GM18867 (cell line): Measurements from ENCODE around the gene AKAP10.
"Not testable (repeated sequence)": the region's sequence is repeated elsewhere in the genome, so short reads cannot be mapped to it uniquely, and the experiment has no call there.

ENCODE experiments used
- ATAC-seq: cut with Tn5 transposase; IDR thresholded peaks from one replicate; pipeline ENCODE4 v1.9.1; 2021; ENCODE audit warnings: mild to moderate bottlenecking, moderate library complexity; ENCODE audit not compliant: unreplicated experiment

AKAP10 gene

DNA sequence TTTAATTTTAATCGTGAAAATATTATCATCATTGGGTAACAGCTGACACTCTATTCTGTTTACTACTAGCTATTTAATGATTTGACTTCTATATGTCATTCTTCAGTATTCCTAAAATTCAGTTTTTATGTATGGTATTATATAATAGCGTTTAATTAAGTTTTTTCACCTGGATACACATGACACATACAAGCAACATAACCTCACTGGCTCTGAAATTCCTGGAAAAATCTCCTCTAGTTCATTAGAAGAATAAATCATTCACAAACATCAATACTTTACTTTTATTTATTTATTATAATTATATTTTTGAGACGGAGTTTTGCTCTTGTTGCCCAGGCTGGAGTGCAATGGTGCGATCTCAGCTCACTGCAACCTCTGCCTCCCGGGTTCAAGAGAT, 44.0 kb downstream of the AKAP10 start:
- ATAC-seq, result no peak

- no peak for ATAC-seq
These were observed 44.4 kb downstream of the AKAP10 start for GRCh38 chr17:19933221-19933620.

GRCh38 chr17:19928299-19928698, 49.3 kb downstream of the AKAP10 start:
- no peak for ATAC-seq

DNA sequence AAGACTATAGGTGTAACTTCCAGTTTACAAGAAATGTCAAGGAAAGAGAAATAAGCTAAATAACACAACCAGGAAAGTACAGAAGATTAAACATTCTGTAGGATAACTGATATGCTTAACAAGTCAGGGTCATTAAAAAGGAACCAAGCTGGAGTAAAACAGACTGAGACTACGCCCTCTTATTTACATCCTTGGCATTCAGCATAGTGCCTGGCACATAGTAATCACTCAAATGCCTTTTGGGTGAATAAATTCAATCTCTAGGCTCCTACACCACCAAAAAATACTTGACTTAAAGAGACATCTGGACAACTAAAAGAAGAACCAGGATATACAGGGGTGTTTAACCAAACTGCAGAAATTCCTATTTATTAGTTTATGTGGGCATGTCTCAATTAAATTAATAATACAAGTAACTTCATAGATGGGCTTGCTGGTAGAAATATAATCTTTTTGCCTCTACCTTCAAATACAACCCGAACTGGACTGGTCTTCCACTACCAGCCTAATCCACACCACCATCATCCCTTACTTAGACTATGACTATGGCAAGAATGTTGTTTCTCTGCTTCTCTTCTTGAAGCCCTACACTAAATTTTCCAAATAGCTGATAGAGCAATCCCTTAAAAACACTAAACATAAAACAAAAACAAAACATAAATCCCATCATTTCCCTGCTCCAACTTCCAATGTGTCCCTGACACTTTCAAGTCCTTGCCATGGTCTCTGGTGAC, 62.2 kb downstream of the AKAP10 start:
- ATAC-seq, result no peak

DNA sequence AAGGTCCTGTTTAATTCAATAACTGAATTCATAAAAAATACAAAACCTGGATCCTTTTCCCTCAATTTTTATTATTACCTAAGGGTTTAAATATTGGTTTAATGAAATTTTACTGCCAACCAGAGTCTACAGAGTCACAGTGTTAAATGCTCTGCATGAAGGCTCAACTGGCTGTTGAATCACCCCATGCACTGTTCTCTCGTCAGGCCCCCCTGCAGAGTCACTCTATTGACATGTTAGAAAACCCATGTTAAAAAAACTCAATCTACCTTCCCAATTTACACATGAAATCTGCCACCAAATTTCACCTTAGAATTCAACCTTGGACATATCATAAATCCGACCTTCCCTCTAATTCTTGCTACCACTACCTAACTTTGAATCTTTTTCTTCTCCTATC, 66.6 kb downstream of the AKAP10 start:
- ATAC-seq, result no peak

DNA sequence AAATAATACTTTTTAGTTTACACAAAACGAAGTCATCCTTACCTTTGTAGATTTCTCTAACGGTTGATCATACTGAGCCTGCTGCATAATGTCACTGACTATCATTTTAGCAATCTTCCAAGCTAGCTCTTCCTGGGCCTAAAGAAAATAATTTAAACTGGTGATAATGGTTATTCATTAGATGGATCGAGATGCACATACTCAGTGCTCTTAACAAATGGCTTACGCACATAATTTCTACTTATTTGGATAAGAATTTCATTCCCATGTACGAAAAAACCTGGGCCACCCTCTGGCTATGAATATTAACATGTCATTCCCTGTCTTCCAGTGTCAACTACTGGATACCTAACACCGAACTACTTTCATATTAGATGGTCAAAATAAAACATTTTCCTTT, 68.5 kb downstream of the AKAP10 start:
- ATAC-seq, result no peak

GRCh38 chr17:19905502-19905901, 72.1 kb downstream of the AKAP10 start:
- ATAC-seq, result no peak

DNA sequence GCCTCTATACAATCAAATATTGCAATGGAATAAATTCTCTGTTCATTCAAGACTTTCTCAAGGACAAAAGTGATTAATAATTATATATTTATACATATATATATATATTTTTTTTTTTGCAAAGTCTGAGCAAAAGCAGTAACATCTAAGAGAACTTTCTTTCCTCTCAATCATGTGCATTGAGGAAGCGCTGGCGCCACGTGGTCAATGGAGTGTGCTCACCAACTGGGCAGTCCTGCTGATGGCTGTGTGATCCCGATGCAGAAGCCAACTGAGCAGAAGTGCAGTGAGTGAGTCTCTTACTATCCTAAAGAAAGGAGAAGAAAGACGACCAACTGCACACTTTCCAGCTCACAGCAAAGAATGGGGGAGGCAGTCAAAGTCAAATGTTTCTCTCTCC, 72.7 kb downstream of the AKAP10 start:
- no peak for ATAC-seq

DNA sequence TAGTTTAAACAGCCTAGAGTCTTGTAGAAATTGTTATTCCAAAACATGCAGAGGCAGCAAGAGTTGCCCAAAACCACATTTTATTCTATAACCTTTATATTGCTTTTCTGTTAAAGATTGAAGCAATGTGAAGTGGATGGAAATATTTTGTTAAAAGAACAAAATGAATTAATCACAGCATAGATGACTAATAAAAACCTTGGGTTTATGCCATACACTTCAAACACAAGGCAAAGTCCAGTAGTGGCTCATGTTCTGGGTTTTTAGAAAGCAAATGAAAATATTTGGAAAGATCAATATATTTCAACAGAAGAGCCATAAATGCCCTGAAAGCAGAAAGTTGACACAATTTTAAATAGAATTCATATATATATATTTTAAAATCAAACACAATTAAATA, 73.2 kb downstream of the AKAP10 start:
- no peak for ATAC-seq

GRCh38 chr17:19900809-19901208, 76.8 kb downstream of the AKAP10 start:
- ATAC-seq, result no peak

GRCh38 chr17:19897903-19898302, 79.7 kb downstream of the AKAP10 start:
- ATAC-seq, result no peak

DNA sequence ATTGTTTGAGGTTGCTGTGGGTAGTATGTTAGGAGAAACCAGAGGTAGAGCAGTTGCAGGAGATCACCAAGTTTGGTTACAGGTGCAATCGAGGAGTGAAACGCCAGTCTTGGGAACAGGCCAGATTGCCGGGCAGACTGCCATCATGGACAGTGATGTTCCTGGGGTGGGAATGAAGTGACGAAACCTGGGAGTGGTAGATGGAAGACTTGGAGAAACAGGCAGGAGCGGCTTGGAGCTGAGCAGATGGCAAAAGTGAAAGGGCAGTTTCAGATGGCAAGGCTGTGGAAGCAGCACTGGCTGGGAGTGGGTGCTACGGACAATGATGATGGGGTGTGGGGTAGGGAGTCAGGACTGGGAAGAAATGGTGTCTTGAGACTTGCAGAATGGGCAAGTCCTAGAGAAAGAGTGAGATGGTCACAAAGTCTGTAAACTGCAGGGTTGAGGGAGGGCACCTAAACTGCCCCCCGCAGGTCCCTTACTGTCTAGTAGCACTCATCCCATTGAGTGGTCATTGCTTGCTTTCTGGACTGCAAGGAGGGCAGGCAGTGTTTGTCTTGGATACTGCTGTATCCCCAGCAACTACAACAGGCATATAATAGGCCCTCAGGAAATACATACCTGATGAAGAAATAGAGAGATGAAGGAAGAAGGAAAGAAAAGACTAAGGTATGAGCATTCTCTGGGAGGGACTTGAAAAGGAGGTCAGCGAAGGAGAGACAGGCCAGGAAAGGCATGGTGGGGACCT, 80.4 kb downstream of the AKAP10 start:
- ATAC-seq, result no peak

DNA sequence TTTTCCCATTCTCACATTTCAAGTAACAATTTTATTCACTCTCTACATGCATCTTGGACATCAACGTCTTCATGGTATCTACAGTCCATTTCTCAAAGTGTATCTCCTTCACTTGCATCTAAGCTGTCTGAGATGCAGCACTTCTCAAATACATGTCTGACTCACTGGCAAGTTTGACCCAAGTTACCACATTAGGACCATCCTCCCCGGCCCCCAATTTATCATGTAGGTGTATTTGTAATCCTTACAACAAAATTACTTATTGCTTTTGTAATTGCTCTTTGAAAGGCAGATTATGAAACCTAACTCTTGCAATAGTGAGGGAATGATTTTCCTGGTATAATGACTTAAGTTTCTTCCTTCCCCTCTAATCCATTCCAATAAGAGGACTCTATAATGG, 80.9 kb downstream of the AKAP10 start:
- ATAC-seq, result no peak

DNA sequence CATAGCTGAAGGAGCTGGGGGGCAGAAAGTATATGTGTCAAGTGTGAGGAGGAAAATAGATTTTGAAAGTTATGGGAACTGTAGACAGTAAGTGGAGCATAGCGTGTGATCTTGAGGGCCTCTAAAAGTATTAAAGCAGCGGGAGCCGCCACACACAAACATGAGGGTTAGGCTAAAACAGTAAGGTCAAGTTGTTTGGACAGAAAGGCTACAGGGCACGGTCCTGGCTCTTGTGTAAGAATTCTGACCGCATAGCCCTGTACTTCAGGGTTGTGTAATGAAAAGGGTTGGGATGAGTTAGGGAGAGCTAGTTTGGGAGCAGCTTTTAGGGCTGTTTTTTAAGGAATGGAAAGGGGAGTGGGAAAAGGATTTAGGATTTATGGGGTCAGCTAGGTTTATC, 87.1 kb downstream of the AKAP10 start:
- ATAC-seq, result not testable (repeated sequence)

GRCh38 chr17:19890001-19890400, 87.6 kb downstream of the AKAP10 start:
- ATAC-seq, result not testable (repeated sequence)

DNA sequence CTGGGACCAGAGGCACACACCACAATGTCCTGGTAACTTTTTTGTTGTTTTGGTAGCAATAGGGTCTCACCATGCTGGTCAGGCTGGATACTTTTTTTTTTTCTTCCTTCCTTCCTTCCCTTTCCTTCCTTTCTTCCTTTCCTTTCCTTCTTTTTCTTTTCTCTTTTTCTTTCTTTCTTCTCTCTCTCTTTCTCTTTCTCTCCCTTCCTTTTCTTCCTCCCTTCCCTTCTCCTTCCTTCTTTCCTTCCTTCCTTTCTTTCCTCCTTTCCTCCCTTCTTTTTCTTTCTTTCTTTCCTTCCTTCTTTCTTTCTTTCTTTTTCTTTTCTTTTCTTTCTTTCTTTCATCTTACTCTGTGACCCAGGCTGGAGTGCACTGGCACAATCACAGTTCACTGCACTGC, 91.5 kb downstream of the AKAP10 start:
- no peak for ATAC-seq

DNA sequence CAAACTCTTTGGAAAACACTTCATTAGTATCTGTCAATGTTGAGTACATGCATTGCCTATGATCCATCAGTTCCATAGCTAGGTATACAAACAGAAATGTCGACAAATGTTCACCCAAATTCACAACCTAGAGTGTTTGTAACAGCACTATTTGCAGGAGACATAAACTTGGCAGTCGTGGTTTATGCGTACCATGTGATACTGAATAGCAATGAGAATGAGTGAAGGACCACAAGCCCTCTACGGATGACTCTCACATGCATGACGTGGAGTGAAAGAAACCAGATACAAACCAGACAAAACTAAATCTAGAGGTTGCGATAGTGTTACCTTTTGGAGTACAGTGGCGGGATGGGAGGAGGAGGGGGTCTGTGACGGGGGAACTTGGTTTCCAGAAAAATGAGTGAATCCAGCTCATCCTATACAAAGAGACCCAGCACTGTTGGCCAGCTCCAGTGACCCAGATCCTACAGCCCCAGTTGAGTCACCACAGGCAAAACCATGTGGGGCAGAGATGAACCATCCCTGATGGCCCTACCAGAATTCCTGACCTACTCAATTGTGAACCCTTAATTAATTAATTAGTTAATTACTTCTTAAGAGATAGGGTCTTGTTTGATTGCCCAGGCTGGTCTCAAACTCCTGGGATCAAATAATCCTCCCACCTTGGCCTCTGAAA, 94.0 kb downstream of the AKAP10 start:
- no peak for ATAC-seq

GRCh38 chr17:19880393-19880792, 97.2 kb downstream of the AKAP10 start:
- no peak for ATAC-seq

DNA sequence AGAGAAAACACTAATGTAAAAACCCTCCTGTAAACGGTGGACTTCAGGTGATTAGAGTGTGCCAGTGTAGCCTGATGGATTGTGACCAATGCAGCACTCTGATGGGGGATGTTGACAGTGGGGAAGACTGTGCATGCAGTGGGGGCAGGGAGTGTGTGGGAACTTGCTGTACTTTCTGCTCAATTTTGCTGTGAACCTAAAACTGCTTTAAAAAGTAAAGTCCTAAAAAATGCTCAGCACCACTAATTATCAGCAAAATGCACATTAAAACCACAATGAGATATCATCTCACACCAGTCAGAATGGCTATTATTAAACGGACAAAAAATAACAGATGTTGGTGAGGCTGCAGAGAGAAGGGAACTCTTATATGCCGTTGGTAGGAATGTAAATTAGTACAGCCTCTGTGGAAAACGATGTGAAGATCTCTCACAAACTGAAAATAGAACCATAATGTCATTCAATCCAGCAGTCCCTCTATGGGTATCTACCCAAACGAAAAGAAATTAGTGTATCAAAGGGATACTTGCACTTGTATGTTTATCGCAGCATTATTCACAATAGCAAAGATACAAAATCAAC, 100.2 kb downstream of the AKAP10 start:
- ATAC-seq, result no peak

GRCh38 chr17:19876529-19877161, 101.0 kb downstream of the AKAP10 start:
- no peak for ATAC-seq

DNA sequence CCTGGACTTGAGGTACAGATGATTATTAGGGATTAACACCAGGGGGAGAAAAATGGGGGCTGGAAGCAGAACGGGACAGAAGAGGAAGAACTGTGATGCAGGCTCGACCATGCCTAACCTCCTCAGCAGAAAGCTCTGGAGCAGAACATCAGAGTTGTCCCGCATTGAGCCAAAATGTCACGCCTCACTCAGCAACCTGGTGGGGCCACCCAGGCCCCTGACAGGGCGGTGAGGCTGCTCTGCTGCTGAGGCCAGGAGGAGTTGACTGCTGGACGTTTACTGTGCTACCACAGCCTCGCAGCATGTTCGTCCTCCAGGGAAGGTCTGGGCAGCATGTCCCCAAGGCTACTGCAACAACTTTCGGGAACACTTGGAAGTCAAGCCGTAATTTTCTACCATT, 103.4 kb downstream of the AKAP10 start:
- no peak for ATAC-seq
